Measurements from ENCODE around the gene ELMO1. TPM values are rescaled to one million over a fixed set of nuclear protein-coding genes. Genes with fewer than 3 reads are reported as not detected.

The ELMO1 gene
- total and polyA plus RNA-seq, 4 donors, result 10.1 to 183 (median 34.4) TPM

DNA sequence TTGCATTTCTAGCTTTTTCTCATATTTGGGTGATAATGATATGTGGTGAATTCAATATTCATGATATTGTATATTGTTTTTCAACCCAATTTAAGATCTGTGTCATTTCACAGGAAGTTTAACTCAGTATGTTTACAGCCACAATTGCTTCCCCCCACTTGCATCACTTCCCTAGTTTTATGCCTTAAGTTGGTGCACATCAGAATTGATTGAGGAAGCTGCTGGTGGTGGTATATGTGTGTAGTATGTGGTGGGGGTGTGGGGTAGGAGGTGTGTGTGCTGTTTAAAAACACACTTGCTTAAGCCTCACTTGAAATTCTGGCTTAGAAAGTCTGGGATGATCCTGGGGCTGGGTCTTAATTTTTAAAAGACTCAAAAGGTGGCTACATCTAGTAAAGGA, 479.3 kb downstream of the ELMO1 start:
- no peak for ATAC-seq (ENCODE audit: insufficient read depth, low FRiP score)
- peaks cover 0 to 30% (median 8%) of the 10 kb centered on the region in 5 donors for H3K4me1 ChIP-seq (ENCODE audit: control insufficient read depth in 5 of 5, insufficient read depth in 5 of 5, low read length in 5 of 5)
- no peak overlapping the region for H3K9ac ChIP-seq (ENCODE audit: insufficient read depth in 1 of 2, low read length in 2 of 2)
- no peak overlapping the region for H3K4me3 ChIP-seq
- no peaks in the 10 kb centered on the region for H3K9me3 ChIP-seq (ENCODE audit: control insufficient read depth in 4 of 4, insufficient read depth in 3 of 4, low read length in 3 of 4)
- H3K27ac ChIP-seq (ENCODE audit: low read depth in 1 of 2, low read length in 1 of 2), result no peak overlapping the region
- no peaks in the 10 kb centered on the region for H3K36me3 ChIP-seq (ENCODE audit: control insufficient read depth in 4 of 4, insufficient read depth in 4 of 4, low read length in 4 of 4)
- TF ChIP-seq, protein P1, sequence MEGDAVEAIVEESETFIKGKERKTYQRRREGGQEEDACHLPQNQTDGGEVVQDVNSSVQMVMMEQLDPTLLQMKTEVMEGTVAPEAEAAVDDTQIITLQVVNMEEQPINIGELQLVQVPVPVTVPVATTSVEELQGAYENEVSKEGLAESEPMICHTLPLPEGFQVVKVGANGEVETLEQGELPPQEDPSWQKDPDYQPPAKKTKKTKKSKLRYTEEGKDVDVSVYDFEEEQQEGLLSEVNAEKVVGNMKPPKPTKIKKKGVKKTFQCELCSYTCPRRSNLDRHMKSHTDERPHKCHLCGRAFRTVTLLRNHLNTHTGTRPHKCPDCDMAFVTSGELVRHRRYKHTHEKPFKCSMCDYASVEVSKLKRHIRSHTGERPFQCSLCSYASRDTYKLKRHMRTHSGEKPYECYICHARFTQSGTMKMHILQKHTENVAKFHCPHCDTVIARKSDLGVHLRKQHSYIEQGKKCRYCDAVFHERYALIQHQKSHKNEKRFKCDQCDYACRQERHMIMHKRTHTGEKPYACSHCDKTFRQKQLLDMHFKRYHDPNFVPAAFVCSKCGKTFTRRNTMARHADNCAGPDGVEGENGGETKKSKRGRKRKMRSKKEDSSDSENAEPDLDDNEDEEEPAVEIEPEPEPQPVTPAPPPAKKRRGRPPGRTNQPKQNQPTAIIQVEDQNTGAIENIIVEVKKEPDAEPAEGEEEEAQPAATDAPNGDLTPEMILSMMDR (IDR thresholded peaks at IDR 0.05; ENCODE audit: control extremely low read depth, extremely low read depth), result no peak
- H3K27me3 ChIP-seq (ENCODE audit: control insufficient read depth in 3 of 3, insufficient read depth in 3 of 3, low read length in 2 of 3), result no peaks in the 10 kb centered on the region
- DNase-seq, result no peak

GRCh38 chr7:36967387-36967786, 481.3 kb downstream of the ELMO1 start:
- no peaks in the 10 kb centered on the region for H3K27me3 ChIP-seq (ENCODE audit: control insufficient read depth in 3 of 3, insufficient read depth in 3 of 3, low read length in 2 of 3)
- 48 to 69% methylated on average over 4 of the region's 4 CpGs for WGBS, 2 donors
- ATAC-seq (ENCODE audit: insufficient read depth, low FRiP score), result peak; percentile 80
- no peaks in the 10 kb centered on the region for H3K36me3 ChIP-seq (ENCODE audit: control insufficient read depth in 4 of 4, insufficient read depth in 4 of 4, low read length in 4 of 4)
- H3K4me3 ChIP-seq, result no peak overlapping the region
- peak; percentile 61 to 84 (median 81) for DNase-seq
- no peak overlapping the region for H3K9ac ChIP-seq (ENCODE audit: insufficient read depth in 1 of 2, low read length in 2 of 2)
- H3K9me3 ChIP-seq (ENCODE audit: control insufficient read depth in 4 of 4, insufficient read depth in 3 of 4, low read length in 3 of 4), result no peaks in the 10 kb centered on the region
- TF ChIP-seq, protein P1 (IDR thresholded peaks at IDR 0.05; ENCODE audit: control extremely low read depth, extremely low read depth), result peak; percentile 71
- H3K27ac ChIP-seq (ENCODE audit: low read depth in 1 of 2, low read length in 1 of 2), result no peak overlapping the region
- H3K4me1 ChIP-seq (ENCODE audit: control insufficient read depth in 5 of 5, insufficient read depth in 5 of 5, low read length in 5 of 5), result peaks cover 0 to 30% (median 8%) of the 10 kb centered on the region in 5 donors

GRCh38 chr7:36966636-36967035, 482.0 kb downstream of the ELMO1 start:
- H3K4me1 ChIP-seq (ENCODE audit: control insufficient read depth in 5 of 5, insufficient read depth in 5 of 5, low read length in 5 of 5), result peaks cover 0 to 26% (median 7%) of the 10 kb centered on the region in 5 donors
- no peaks in the 10 kb centered on the region for H3K9me3 ChIP-seq (ENCODE audit: control insufficient read depth in 4 of 4, insufficient read depth in 3 of 4, low read length in 3 of 4)
- TF ChIP-seq, protein P1 (IDR thresholded peaks at IDR 0.05; ENCODE audit: control extremely low read depth, extremely low read depth), result no peak
- H3K27ac ChIP-seq (ENCODE audit: low read depth in 1 of 2, low read length in 1 of 2), result no peak overlapping the region
- no peak overlapping the region for H3K9ac ChIP-seq (ENCODE audit: insufficient read depth in 1 of 2, low read length in 2 of 2)
- peak in 2 of 3 donors; percentile 57 to 63 for DNase-seq
- 63 to 69% methylated on average over 3 of the region's 3 CpGs for WGBS, 2 donors
- H3K4me3 ChIP-seq, result no peak overlapping the region
- H3K36me3 ChIP-seq (ENCODE audit: control insufficient read depth in 4 of 4, insufficient read depth in 4 of 4, low read length in 4 of 4), result no peaks in the 10 kb centered on the region
- ATAC-seq (ENCODE audit: insufficient read depth, low FRiP score), result no peak
- no peaks in the 10 kb centered on the region for H3K27me3 ChIP-seq (ENCODE audit: control insufficient read depth in 3 of 3, insufficient read depth in 3 of 3, low read length in 2 of 3)

DNA sequence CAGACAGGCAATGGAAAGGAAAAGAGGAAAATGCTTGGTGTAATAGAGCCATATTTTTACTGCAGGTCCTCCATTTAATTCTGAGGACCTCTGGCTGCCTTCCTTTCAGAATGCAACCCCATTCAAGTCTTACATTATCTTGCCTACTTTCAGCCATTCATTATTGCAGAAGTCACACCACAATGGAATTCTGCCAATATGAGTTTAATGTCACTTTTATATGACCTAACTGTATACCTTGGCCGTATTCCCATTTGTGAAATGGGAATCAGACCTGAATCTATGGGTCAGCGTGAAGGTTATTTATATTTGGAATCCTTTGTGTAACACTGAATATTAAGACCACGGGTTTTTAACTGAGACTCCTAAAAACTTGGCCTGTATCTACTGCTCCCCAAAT, 482.6 kb downstream of the ELMO1 start:
- H3K9me3 ChIP-seq (ENCODE audit: control insufficient read depth in 4 of 4, insufficient read depth in 3 of 4, low read length in 3 of 4), result no peaks in the 10 kb centered on the region
- peak in 2 of 3 donors; percentile 34 to 46 for DNase-seq
- ATAC-seq (ENCODE audit: insufficient read depth, low FRiP score), result no peak

More for the DNA sequence above, 482.6 kb downstream of the ELMO1 start:
- H3K36me3 ChIP-seq (ENCODE audit: control insufficient read depth in 4 of 4, insufficient read depth in 4 of 4, low read length in 4 of 4), result no peaks in the 10 kb centered on the region
- no peak overlapping the region for H3K4me3 ChIP-seq
- 59 to 67% methylated on average over 3 of the region's 3 CpGs for WGBS, 2 donors
- no peak overlapping the region for H3K27ac ChIP-seq (ENCODE audit: low read depth in 1 of 2, low read length in 1 of 2)
- H3K9ac ChIP-seq (ENCODE audit: insufficient read depth in 1 of 2, low read length in 2 of 2), result no peak overlapping the region
- H3K27me3 ChIP-seq (ENCODE audit: control insufficient read depth in 3 of 3, insufficient read depth in 3 of 3, low read length in 2 of 3), result no peaks in the 10 kb centered on the region
- TF ChIP-seq, protein P1 (IDR thresholded peaks at IDR 0.05; ENCODE audit: control extremely low read depth, extremely low read depth), result no peak
- peaks cover 0 to 23% (median 4%) of the 10 kb centered on the region in 5 donors for H3K4me1 ChIP-seq (ENCODE audit: control insufficient read depth in 5 of 5, insufficient read depth in 5 of 5, low read length in 5 of 5)

All from lung (tissue), 12 donors.